Activated T-helper 9 cell treated with anti-CD3 and anti-CD28 coated beads, Interleukin-2, amount 50 U/mL, for 16 hours (primary cell): ENCODE measurements around the gene AFAP1L1.

Experiments used
- DNase-seq: peaks from one replicate; pipeline ENCODE4 v3.0.0-alpha.2; 2020; ENCODE audit warnings: low read depth

The AFAP1L1 gene

GRCh38 chr5:149352169-149352568 is 80.5 kb downstream of the AFAP1L1 start:
- no peak for DNase-seq

- no peak for DNase-seq
These were observed 82.3 kb downstream of the AFAP1L1 start for GRCh38 chr5:149353911-149354310.

- no peak for DNase-seq
These were observed 84.0 kb downstream of the AFAP1L1 start for GRCh38 chr5:149355688-149356087.

- DNase-seq = no peak
These were observed 84.7 kb downstream of the AFAP1L1 start for GRCh38 chr5:149356391-149356790.

- peak; percentile 88 for DNase-seq
These were observed 86.0 kb downstream of the AFAP1L1 start, which contains the start of gene PCYOX1L for GRCh38 chr5:149357370-149358293. Gene PCYOX1L, plus strand, starts transcription at chr5:149358046. Its CDS starts 23 bp downstream, at chr5:149358069.

GRCh38 chr5:149358294-149358651 is 86.6 kb downstream of the AFAP1L1 start:
- DNase-seq = peak; percentile 9

- no peak for DNase-seq
These were observed 87.3 kb downstream of the AFAP1L1 start for GRCh38 chr5:149358868-149359495.

GRCh38 chr5:149360272-149360671 is 88.6 kb downstream of the AFAP1L1 start:
- DNase-seq = no peak

GRCh38 chr5:149362541-149362940 is 90.9 kb downstream of the AFAP1L1 start:
- DNase-seq = no peak

GRCh38 chr5:149363358-149363757 is 91.7 kb downstream of the AFAP1L1 start:
- DNase-seq = no peak

GRCh38 chr5:149363936-149364335 is 92.3 kb downstream of the AFAP1L1 start:
- DNase-seq = no peak

- DNase-seq = no peak
These were observed 93.1 kb downstream of the AFAP1L1 start for GRCh38 chr5:149364719-149365118.

GRCh38 chr5:149365418-149365817 is 93.8 kb downstream of the AFAP1L1 start:
- no peak for DNase-seq

GRCh38 chr5:149366169-149366729 is 94.6 kb downstream of the AFAP1L1 start:
- DNase-seq = no peak

- peak; percentile 34 for DNase-seq
These were observed 95.8 kb downstream of the AFAP1L1 start for GRCh38 chr5:149367249-149367971.

GRCh38 chr5:149367972-149368645 is 96.5 kb downstream of the AFAP1L1 start:
- no peak for DNase-seq

GRCh38 chr5:149370878-149371277 is 99.2 kb downstream of the AFAP1L1 start:
- DNase-seq = no peak

GRCh38 chr5:149371296-149371962 is 99.8 kb downstream of the AFAP1L1 start:
- peak; percentile 47 for DNase-seq

GRCh38 chr5:149372076-149372795 is 100.6 kb downstream of the AFAP1L1 start:
- DNase-seq = no peak

GRCh38 chr5:149372932-149373331 is 101.3 kb downstream of the AFAP1L1 start:
- no peak for DNase-seq
